RWPE2 (cell line): ENCODE data around the gene PPFIA3.
A peak's percentile ranks its signal among the peaks of the same experiment; 100 is the strongest.
"Not testable (repeated sequence)": the region's sequence is repeated elsewhere in the genome, so short reads cannot be mapped to it uniquely, and the experiment has no call there.

Experiments
- ATAC-seq: fragments of 200-7000 bp; cut with Tn5 transposase; 3 replicates; pipeline ENCODE4 v1.9.1; 2021; ENCODE audit warnings: low read depth
- DNase-seq: peaks from one replicate; pipeline ENCODE4 v3.0.0-alpha.2; 2020; ENCODE audit warnings: low spot score
- H3K27ac ChIP-seq: fragments of 450-650 bp; 2 replicates; pipeline ENCODE4 v1.5.1; 2017; ENCODE audit warnings: mild to moderate bottlenecking; ENCODE audit not compliant: poor library complexity, severe bottlenecking
- H3K27me3 ChIP-seq: fragments of 250-450 bp; sonication (Bioruptor Pico); 2 replicates; pipeline ENCODE4 v1.5.1; 2021; ENCODE audit warnings: mild to moderate bottlenecking, moderate library complexity; ENCODE audit not compliant: insufficient read depth, poor library complexity, severe bottlenecking
- H3K36me3 ChIP-seq: fragments of 250-450 bp; sonication (Bioruptor Pico); 2 replicates; pipeline ENCODE4 v1.5.1; 2020; ENCODE audit warnings: low read depth, mild to moderate bottlenecking, moderate library complexity
- H3K4me1 ChIP-seq: fragments of 250-450 bp; sonication (Bioruptor Pico); 2 replicates; pipeline ENCODE4 v1.5.1; 2021; ENCODE audit warnings: mild to moderate bottlenecking, moderate library complexity; ENCODE audit not compliant: insufficient read depth, poor library complexity, severe bottlenecking
- H3K4me3 ChIP-seq: fragments of 250-450 bp; sonication (Bioruptor Pico); 2 replicates; pipeline ENCODE4 v1.5.1; 2021; ENCODE audit warnings: mild to moderate bottlenecking, moderate library complexity; ENCODE audit not compliant: severe bottlenecking
- H3K9me3 ChIP-seq: fragments of 250-450 bp; sonication (Bioruptor Pico); 2 replicates; pipeline ENCODE4 v1.5.1; 2021; ENCODE audit warnings: mild to moderate bottlenecking, moderate library complexity; ENCODE audit not compliant: severe bottlenecking
- CTCF ChIP-seq: fragments of 450-650 bp; IDR thresholded peaks from one replicate; pipeline ENCODE4 v1.5.1; 2017; ENCODE audit warnings: mild to moderate bottlenecking, moderate library complexity; ENCODE audit not compliant: poor library complexity, severe bottlenecking

Gene PPFIA3

DNA sequence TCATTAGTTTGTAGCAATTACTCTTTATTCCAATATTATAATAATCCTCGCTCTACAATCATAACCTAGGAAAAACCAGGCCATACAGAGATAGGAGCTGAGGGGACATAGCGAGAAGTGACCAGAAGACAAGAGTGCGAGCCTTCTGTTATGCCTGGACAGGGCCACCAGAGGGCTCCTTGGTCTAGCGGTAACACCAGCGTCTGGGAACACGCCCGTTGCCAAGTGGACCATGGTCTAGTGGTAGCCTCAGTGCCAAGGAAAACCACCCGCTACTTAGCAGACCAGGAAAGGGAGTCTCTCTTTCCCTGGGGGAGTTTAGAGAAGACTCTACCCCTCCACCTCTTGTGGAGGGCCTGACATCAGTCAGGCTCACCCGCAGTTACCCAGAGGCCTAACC is 44.5 kb upstream of the PPFIA3 start:
- TF ChIP-seq CTCF = peak; percentile 74
- not testable (repeated sequence) for H3K4me3 ChIP-seq, DNase-seq, H3K9me3 ChIP-seq, H3K4me1 ChIP-seq, ATAC-seq, H3K36me3 ChIP-seq, H3K27ac ChIP-seq
- peaks cover 34% of the 10 kb centered on the region for H3K27me3 ChIP-seq

GRCh38 chr19:49080392-49080791 is 39.0 kb upstream of the PPFIA3 start:
- TF ChIP-seq CTCF = no peak
- no peak for ATAC-seq
- H3K9me3 ChIP-seq = no peaks in the 10 kb centered on the region
- no peaks in the 10 kb centered on the region for H3K36me3 ChIP-seq
- H3K27me3 ChIP-seq = no peaks in the 10 kb centered on the region
- no peaks in the 10 kb centered on the region for H3K4me1 ChIP-seq
- H3K4me3 ChIP-seq = no peak overlapping the region
- no peak for DNase-seq
- H3K27ac ChIP-seq = no peak overlapping the region

DNA sequence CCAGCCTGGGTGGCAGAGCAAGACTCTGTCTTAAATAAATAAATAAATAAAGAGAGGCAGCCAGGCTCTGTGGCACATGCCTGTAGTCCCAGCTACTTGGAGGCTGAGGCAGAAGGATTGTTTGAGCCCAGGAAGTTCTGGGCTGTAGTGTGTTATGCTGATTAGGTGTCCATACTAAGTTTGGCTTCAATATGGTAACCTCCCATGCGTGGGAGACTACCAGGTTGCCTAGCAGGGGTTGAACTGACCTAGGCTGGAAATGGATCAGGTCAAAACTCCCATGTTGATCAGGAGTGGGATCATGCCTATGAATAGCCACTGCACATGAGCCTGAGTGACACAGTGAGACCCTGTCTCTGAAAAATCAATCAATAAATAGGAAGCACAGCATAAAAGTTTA is 38.1 kb upstream of the PPFIA3 start:
- no peak for DNase-seq
- Histone ChIP-seq H3K9me3 (no peaks in the 10 kb centered on the region), H3K36me3 (peaks cover 2% of the 10 kb centered on the region), H3K4me3 (no peak overlapping the region), H3K4me1 (no peaks in the 10 kb centered on the region), H3K27ac (no peak overlapping the region), H3K27me3 (no peaks in the 10 kb centered on the region)
- ATAC-seq = no peak
- no peak for TF ChIP-seq CTCF

GRCh38 chr19:49084206-49085019 is 34.9 kb upstream of the PPFIA3 start:
- H3K9me3 ChIP-seq = no peaks in the 10 kb centered on the region
- DNase-seq (no peak), ATAC-seq (no peak)
- peak overlapping the region; percentile 73 for H3K4me3 ChIP-seq
- H3K36me3 ChIP-seq = peaks cover 34% of the 10 kb centered on the region
- TF ChIP-seq CTCF = no peak
- peaks cover 3% of the 10 kb centered on the region for H3K4me1 ChIP-seq
- H3K27ac ChIP-seq = peak overlapping the region; percentile 51
- no peaks in the 10 kb centered on the region for H3K27me3 ChIP-seq
